NK-92 (cell line): ENCODE results near the gene MYL4.
"Not testable (repeated sequence)": the region's sequence is repeated elsewhere in the genome, so short reads cannot be mapped to it uniquely, and the experiment has no call there.

Experiments used
- DNase-seq: peaks from one replicate; lab custom pipeline; 2025; ENCODE audit not compliant: unreplicated experiment; lab: John Stamatoyannopoulos, UW

Gene MYL4

GRCh38 chr17:47208744-47209488 is at the start of gene MYL4:
MYL4 (plus strand) TSS chr17:47209348; CDS start chr17:47209423, 75 bp downstream.
- no peak for DNase-seq

- DNase-seq: no peak
Measured at GRCh38 chr17:47162013-47162622, 47.0 kb upstream of the MYL4 start.

DNA sequence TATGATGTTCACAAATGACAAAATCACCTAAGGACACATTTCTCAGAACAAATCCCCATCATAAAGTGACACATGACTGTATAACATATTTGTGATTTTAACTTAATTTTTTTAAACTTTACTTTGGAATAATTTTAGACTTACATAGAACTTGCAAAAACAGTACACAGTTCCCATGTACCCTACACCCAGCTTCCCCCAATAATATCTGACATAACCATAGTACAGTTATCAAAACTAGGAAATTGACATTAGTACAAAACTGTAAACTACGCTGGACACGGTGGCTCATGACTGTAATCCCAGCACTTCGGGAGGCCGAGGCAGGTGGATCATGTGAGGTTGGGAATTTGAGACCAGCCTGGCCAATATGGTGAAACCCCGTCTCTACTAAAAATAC is 44.9 kb upstream of the MYL4 start:
- no peak for DNase-seq

DNA sequence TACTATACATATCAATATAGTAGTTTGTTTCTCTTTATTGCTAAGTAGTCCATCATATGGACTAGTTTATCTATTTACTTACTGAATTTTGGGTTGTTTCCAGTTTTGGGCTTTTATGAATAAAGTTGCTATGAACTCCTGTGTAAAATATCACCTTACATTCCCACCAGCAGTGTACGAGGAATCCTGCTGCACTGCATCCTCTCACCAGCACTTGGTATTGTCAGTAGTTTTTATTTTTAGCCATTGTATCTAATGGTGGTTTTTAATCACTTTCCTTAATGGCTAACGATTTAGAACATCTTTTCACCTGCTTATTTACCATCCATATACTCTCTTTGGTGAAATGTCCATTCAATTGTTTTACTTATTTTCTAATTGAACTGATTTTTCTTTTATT is 44.0 kb upstream of the MYL4 start:
- no peak for DNase-seq

- DNase-seq: not testable (repeated sequence)
Measured at GRCh38 chr17:47166854-47167253, 42.3 kb upstream of the MYL4 start.

GRCh38 chr17:47168896-47169295 is 40.3 kb upstream of the MYL4 start:
- DNase-seq: not testable (repeated sequence)

DNA sequence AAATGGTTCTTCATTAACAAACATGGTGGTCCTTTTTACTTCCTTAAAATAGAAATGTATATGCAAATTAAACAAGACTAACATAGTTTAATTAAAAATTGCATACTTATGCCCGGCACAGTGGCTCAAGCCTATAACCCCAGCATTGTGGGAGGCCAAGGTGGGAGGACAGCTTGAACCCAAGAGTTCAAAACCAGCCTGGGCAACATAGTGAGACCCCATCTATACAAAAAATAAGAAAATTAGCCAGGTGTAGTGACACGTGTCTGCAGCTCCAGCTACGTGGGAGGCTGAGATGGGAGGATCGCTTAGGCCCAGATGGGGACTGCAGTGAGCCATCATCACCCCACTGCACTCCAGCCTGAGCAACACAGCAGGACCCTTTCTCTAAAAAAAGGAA is 38.4 kb upstream of the MYL4 start:
- DNase-seq: no peak

GRCh38 chr17:47172696-47173565 is 36.2 kb upstream of the MYL4 start:
- DNase-seq: no peak

DNA sequence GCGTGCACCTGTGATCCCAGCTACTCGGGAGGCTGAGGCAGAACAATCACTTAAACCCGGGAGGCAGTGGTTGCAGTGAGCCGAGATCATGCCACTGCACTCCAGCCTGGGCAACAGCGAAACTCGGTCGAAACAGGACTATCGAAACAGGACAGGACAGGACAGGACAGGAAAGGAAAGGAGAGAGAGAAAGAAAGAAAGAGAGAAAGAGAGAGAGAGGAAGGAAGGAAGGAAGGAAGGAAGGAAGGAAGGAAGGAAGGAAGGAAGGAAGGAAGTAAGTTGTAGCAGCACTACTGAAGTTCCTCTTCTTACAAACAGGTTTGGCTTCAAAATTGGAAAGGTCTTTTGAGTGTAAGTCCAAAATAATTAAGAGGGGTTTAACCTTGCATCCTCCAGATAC is 34.3 kb upstream of the MYL4 start:
- not testable (repeated sequence) for DNase-seq

DNA sequence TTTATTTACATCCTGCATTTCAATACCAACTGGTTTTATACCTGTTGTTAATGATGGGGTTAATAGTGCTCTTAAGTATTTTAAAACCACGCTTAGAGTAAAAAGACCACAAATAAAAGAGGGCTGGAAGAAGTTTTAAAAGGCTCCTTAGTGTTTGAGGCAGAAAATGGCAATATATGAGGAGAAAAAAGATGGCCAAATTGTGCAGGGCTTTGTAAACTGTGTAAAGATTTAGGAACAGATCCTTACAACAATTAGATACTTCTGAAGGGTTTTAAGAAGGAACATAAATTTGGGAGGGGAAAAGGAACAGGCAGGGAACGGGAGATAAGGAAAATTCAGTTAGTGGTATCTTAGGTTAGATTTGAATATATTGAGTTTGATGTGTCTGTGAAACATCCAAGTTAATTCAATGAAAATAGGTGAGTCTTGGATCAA is 32.7 kb upstream of the MYL4 start:
- DNase-seq: no peak

DNA sequence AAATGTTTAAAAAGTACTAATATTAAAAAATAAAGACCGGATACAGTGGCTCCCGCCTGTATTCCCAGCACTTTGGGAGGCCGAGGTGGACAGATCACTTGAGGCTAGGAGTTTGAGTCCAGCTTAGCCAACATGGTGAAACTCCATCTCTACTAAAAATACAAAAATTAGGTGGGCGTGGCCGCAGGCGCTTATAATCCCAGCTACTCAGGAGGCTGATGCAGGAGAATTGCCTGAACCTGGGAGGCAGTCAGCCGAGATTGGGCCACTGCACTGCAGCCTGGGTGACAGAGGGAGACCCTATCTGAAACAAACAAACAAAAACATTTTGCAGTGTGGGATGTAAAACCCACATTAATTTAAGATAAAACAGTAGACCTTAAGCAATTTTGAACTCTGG is 31.9 kb upstream of the MYL4 start:
- no peak for DNase-seq

DNA sequence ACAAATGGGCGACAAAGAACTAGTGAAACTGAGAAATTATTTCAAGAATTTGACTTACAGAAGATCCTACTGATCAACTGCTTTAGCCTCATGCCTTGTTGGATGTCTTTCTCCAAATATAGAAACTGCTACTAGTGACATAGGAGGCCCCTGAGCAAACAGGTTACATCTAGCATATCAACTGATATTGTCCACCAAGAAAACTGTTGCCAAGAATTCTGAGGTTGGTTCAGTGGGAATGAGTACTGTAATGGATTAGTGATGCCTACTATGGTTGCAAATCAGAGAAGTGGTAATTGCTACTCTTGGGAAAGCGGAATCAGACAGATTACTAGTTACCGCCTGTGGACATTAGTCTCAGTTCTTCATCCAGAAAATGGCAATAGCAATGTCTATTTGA is 30.0 kb upstream of the MYL4 start:
- no peak for DNase-seq

DNA sequence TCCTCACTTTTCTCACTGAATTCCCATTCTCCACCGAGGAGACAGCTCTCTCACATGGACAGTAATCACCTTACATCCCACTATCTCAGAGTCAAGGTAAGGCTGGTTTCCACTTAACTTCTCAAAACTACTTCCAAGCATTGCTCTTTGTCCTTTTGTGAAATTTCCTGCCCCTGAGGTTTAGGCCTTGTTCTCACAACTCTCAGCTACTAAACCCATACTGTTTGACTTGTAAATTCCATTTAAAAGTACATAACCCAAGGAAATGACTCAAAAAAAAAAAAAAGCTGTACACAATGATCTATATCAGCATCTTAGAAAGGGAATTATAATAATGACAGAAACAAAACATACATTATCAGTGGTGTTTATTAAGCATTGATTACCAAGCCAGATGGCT is 28.8 kb upstream of the MYL4 start:
- no peak for DNase-seq

DNA sequence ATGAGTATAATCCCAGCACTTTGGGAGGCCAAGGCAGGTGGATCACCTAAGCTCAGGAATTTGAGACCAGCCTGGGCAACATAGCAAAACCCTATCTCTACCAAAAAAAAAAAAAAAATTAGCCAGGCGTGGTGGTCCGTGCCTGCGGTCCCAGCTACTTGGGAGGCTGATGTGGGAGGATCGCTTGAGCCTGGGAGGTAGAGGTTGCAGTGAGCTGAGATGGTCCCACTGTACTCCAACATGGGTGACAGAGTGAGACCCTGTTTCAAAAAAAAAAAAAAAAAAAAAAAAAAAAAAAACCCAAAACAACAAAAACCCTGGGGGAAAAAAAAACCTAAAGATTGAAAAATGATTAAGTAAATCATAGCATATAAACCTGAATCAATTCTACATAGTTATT is 28.2 kb upstream of the MYL4 start:
- not testable (repeated sequence) for DNase-seq

DNA sequence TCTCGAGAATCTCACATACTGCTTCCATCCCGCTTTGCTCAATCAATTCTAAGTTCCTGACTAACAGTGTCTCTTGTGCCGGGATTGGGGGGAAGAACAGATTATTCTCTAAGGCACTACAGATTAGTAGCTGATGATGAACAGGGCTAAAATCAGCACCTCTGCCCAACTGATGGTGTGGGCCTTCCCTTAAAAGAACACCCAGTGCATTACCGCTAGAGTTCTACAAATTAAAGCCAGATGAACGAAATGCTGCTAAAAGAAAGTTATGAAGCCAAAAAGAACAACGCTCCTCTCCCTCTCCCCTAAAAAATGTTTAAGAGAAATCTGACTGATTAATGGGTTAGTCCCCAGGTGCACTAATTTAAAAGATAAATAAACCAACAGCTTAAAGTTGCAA is 24.5 kb upstream of the MYL4 start:
- no peak for DNase-seq

GRCh38 chr17:47188271-47188875 is 20.8 kb upstream of the MYL4 start:
- DNase-seq: no peak

DNA sequence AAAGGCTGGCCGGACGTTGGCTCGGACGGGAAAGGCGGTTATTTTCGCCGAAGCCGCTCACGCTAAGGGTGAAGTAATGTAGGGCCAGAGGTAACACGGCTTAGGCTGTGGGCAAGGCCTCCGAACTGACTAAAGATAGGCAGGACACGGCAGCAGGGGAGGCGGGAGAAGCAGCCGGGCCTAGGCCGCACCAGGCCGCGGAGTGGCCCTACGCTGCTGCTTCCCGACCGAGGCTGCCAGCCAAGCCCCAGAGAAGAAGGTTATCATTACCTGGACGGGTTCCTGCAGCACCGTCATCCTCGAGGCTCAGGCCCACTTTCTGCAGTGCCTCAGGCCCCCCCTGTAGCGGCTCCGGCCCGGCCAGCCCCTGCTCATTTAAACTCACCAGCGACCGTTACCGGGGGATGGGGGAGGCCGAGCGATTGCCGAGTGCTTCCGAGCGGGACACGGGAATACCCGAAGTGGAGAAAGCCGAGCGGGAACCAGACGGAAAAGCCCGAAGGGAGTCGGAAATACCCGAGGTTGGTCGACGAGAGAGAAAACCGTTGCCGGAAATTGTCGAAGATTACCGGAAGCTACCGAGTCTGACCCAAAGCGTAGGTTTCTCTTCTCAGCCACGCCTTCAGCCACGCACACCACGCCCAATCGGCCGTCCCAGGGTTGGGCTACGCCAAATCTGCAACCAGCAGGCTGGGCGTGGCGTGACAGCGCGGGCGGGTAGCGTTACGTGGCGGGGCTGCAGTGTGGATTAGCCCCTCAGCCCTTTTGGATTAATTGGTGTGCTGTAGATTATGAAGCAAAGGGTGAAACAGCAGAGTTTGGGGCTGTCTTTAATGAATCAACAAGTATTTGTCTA is 20.0 kb upstream of the MYL4 start, which contains the start of gene CDC27:
Gene CDC27, minus strand, starts transcription at position 420 of the 856 bp plus-strand sequence. Its CDS starts 123 bp downstream, at position 297.
- peak; percentile 93 for DNase-seq

DNA sequence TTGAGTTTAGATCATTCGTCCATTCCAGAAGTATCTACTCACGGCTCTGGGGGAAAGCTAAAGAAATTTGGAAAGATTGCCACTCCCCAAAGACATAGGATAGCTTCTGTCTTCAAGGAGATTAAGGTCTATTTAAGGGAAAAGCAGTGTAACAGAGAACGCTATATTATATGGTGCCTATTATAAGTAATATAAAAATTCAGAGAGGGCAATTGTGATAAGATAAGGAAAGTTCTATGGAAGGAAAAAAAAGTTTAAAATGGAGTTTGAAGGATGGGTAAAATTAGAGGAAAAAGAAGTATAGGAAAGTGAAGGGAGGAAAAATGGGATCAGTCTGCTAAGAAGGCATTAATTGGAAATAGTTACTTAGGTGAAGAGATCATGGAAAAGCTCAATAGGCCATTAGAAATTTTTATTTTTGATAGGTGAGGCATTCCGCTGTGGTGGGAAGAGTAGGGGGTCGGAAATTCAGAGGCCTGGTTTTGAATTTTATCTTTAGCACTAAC is 19.4 kb upstream of the MYL4 start:
- no peak for DNase-seq

GRCh38 chr17:47190243-47190642 is 18.9 kb upstream of the MYL4 start:
- DNase-seq: no peak

GRCh38 chr17:47190770-47191169 is 18.4 kb upstream of the MYL4 start:
- DNase-seq: no peak
